Measurements from ENCODE around the gene AKAP5. TPM values are rescaled to one million over a fixed set of nuclear protein-coding genes. Genes with fewer than 3 reads are reported as not detected.

AKAP5 gene
- total and polyA plus RNA-seq, 2 donors (not counting 1 experiment from before 2014, with no cell fraction given): 0.17 to 0.19 TPM

DNA sequence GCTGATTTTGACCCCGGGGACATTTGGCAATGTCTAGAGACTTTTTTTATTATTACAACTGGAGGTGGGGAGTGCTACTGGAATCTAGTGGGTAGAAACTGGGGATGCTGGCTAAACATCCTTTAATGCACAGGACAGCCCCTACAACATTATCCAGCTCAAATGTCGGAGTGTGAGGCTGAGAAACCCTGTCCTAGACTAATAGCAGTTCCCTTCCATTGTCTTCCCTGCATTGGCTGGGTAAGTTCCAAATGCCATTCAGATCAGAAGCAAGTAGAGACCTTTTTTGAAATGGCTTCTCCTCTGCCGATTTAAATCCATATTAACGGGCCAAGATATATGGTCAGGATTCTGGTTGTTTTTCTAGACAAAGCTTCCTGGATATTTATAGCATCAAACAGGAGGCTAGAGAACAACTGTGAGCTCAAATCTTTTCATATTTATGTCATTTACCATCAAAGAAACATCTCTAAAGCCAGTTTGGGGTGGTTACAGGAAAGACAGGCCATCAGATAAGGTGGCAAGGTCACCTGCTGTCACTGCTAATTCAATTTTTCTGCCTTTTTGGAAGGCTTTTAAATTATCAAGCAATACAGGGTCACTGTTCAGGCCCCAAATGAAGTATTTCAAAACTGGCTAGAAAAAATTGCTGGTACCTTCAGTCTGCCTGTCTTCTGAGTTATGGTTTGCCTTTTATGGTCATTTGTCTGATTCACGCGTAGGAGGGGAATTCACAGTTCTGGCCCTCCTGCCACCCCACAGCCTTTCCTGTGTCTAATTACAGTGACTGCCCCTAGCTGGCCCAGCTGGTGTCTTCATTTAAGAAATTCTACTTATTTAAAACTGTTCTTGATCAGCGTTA lies 20.1 kb upstream of the AKAP5 start:
- DNase-seq (ENCODE audit: low read depth in 2 of 2): peak; percentile 58 to 90
- no peak overlapping the region for H3K4me3 ChIP-seq (replicated peaks in 1 of 4; ENCODE audit: control extremely low read depth in 1 of 4, insufficient read depth in 1 of 4, low read depth in 3 of 4, low read length in 4 of 4)
- H3K27ac ChIP-seq (ENCODE audit: insufficient read depth, low read length): no peak overlapping the region
- H4K20me1 ChIP-seq (ENCODE audit: control insufficient read depth, extremely low read depth, insufficient read depth, low read length): no peaks in the 10 kb centered on the region
- no peak overlapping the region for H3K4me2 ChIP-seq (ENCODE audit: extremely low read depth, insufficient read depth, low read length)
- TF ChIP-seq EZH2 (IDR thresholded peaks at IDR 0.05; ENCODE audit: low read length, missing control alignments): no peak
- TF ChIP-seq, protein P1, sequence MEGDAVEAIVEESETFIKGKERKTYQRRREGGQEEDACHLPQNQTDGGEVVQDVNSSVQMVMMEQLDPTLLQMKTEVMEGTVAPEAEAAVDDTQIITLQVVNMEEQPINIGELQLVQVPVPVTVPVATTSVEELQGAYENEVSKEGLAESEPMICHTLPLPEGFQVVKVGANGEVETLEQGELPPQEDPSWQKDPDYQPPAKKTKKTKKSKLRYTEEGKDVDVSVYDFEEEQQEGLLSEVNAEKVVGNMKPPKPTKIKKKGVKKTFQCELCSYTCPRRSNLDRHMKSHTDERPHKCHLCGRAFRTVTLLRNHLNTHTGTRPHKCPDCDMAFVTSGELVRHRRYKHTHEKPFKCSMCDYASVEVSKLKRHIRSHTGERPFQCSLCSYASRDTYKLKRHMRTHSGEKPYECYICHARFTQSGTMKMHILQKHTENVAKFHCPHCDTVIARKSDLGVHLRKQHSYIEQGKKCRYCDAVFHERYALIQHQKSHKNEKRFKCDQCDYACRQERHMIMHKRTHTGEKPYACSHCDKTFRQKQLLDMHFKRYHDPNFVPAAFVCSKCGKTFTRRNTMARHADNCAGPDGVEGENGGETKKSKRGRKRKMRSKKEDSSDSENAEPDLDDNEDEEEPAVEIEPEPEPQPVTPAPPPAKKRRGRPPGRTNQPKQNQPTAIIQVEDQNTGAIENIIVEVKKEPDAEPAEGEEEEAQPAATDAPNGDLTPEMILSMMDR (conservative IDR thresholded peaks at IDR 0.05 in 1 of 2, IDR thresholded peaks at IDR 0.05 in 1 of 2; ENCODE audit: low read depth in 1 of 2, low read length in 2 of 2): no peak
- H3K4me1 ChIP-seq (ENCODE audit: control insufficient read depth, extremely low read depth, insufficient read depth, low read length): peaks cover 2% of the 10 kb centered on the region
- no peak overlapping the region for H2AFZ ChIP-seq (ENCODE audit: low read length)
- no peaks in the 10 kb centered on the region for H3K27me3 ChIP-seq (ENCODE audit: control insufficient read depth, insufficient read depth, low read length)
- no peaks in the 10 kb centered on the region for H3K79me2 ChIP-seq (ENCODE audit: control insufficient read depth, insufficient read depth, low read length)
- peaks cover 8% of the 10 kb centered on the region for H3K36me3 ChIP-seq (ENCODE audit: control insufficient read depth, insufficient read depth, low read length)
- H3K9me3 ChIP-seq (ENCODE audit: control insufficient read depth, insufficient read depth, low read depth, low read length): no peaks in the 10 kb centered on the region
- no peak overlapping the region for H3K9ac ChIP-seq (ENCODE audit: insufficient read depth, low read length)

DNA sequence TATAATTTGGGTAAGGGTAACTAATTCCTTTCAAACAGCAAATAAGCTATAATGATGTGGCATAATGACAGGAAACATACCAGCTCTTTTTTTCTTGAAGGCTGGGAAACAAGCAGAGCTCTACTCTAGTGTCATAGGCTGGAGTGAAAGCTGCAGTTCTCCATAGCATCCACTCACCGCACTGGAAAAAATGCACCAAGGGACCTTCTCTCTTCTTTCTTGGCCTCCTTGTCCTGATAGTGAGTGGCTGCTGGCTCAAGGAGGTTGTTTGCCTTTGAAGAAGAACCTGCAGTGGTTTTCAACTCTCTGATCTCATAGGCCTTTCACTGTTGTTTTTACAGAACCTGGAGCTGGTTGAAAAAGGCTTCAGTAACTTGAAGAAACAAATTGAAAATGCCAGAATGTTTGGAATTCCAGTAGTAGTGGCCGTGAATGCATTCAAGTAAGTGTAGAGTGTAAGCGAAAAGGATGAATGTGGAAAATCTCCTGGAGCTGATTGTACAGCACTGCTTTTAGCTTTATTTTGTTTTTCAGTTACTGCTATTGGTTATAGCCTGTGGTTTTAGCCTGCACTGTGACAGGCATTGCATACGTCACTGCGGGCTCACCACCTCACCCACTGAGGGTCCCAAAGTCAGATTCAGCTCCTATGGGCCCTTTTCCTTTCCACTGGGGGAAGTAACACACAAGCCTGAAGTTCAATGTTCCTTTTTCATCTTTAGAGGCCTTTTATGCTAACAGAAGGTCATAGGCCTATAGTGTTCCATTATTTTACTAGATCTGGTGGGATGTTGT lies 17.2 kb upstream of the AKAP5 start:
- Histone ChIP-seq H3K27ac (ENCODE audit: insufficient read depth, low read length) (no peak overlapping the region), H3K79me2 (ENCODE audit: control insufficient read depth, insufficient read depth, low read length) (no peaks in the 10 kb centered on the region), H3K9me3 (ENCODE audit: control insufficient read depth, insufficient read depth, low read depth, low read length) (no peaks in the 10 kb centered on the region), H3K4me1 (ENCODE audit: control insufficient read depth, extremely low read depth, insufficient read depth, low read length) (peaks cover 2% of the 10 kb centered on the region), H3K27me3 (ENCODE audit: control insufficient read depth, insufficient read depth, low read length) (no peaks in the 10 kb centered on the region), H4K20me1 (ENCODE audit: control insufficient read depth, extremely low read depth, insufficient read depth, low read length) (no peaks in the 10 kb centered on the region), H3K9ac (ENCODE audit: insufficient read depth, low read length) (no peak overlapping the region), H3K36me3 (ENCODE audit: control insufficient read depth, insufficient read depth, low read length) (peaks cover 5% of the 10 kb centered on the region), H3K4me2 (ENCODE audit: extremely low read depth, insufficient read depth, low read length) (no peak overlapping the region), H2AFZ (ENCODE audit: low read length) (no peak overlapping the region), H3K4me3 (replicated peaks in 1 of 4; ENCODE audit: control extremely low read depth in 1 of 4, insufficient read depth in 1 of 4, low read depth in 3 of 4, low read length in 4 of 4) (no peak overlapping the region)
- peak in 1 of 2 donors; percentile 64 for DNase-seq (ENCODE audit: low read depth in 2 of 2)
- TF ChIP-seq EZH2 (IDR thresholded peaks at IDR 0.05; ENCODE audit: low read length, missing control alignments): no peak
- TF ChIP-seq, protein P1 (conservative IDR thresholded peaks at IDR 0.05 in 1 of 2, IDR thresholded peaks at IDR 0.05 in 1 of 2; ENCODE audit: low read depth in 1 of 2, low read length in 2 of 2): no peak

DNA sequence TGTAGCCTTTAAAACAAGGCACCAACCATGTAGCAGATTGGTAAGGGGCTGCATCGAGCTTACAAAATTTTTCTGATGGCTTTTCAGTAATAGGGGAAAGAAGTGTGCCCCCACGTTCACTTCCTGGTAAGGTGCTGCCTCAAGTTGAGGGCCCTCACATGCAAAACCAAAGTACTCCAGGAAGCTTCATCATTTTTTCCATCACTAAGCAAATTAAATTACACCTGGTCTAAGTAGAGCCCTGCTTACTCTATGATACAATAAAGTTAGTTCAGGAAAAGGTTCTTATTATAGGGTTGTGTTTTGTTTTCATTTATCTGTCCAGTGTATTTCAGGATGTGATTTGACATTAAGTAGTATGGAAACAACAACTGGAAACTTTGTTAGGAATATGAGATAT lies 15.0 kb upstream of the AKAP5 start:
- no peak overlapping the region for H2AFZ ChIP-seq (ENCODE audit: low read length)
- H3K27me3 ChIP-seq (ENCODE audit: control insufficient read depth, insufficient read depth, low read length): no peaks in the 10 kb centered on the region
- no peaks in the 10 kb centered on the region for H4K20me1 ChIP-seq (ENCODE audit: control insufficient read depth, extremely low read depth, insufficient read depth, low read length)
- H3K27ac ChIP-seq (ENCODE audit: insufficient read depth, low read length): no peak overlapping the region
- peaks cover 1% of the 10 kb centered on the region for H3K4me1 ChIP-seq (ENCODE audit: control insufficient read depth, extremely low read depth, insufficient read depth, low read length)
- H3K9ac ChIP-seq (ENCODE audit: insufficient read depth, low read length): no peak overlapping the region
- H3K4me2 ChIP-seq (ENCODE audit: extremely low read depth, insufficient read depth, low read length): no peak overlapping the region
- TF ChIP-seq, protein P1 (conservative IDR thresholded peaks at IDR 0.05 in 1 of 2, IDR thresholded peaks at IDR 0.05 in 1 of 2; ENCODE audit: low read depth in 1 of 2, low read length in 2 of 2): no peak
- TF ChIP-seq EZH2 (IDR thresholded peaks at IDR 0.05; ENCODE audit: low read length, missing control alignments): no peak
- peaks cover 6% of the 10 kb centered on the region for H3K36me3 ChIP-seq (ENCODE audit: control insufficient read depth, insufficient read depth, low read length)
- H3K4me3 ChIP-seq (replicated peaks in 1 of 4; ENCODE audit: control extremely low read depth in 1 of 4, insufficient read depth in 1 of 4, low read depth in 3 of 4, low read length in 4 of 4): no peak overlapping the region
- DNase-seq (ENCODE audit: low read depth in 2 of 2): no peak
- no peaks in the 10 kb centered on the region for H3K9me3 ChIP-seq (ENCODE audit: control insufficient read depth, insufficient read depth, low read depth, low read length)
- no peaks in the 10 kb centered on the region for H3K79me2 ChIP-seq (ENCODE audit: control insufficient read depth, insufficient read depth, low read length)

All from fibroblast of lung (primary cell).